GM21381 (cell line): Measurements from ENCODE around the gene RPS16.
A peak's percentile ranks its signal among the peaks of the same experiment; 100 is the strongest.

Experiments used
- ATAC-seq: cut with Tn5 transposase; IDR thresholded peaks from one replicate; pipeline ENCODE4 v1.9.1; 2021; ENCODE audit warnings: mild to moderate bottlenecking, moderate library complexity; ENCODE audit not compliant: unreplicated experiment

Gene RPS16

GRCh38 chr19:39449116-39449797 lies 13.5 kb upstream of the RPS16 start:
- no peak for ATAC-seq

GRCh38 chr19:39448271-39448670 lies 12.5 kb upstream of the RPS16 start:
- ATAC-seq, result no peak

- ATAC-seq, result no peak
Observed at GRCh38 chr19:39446365-39447084, 10.8 kb upstream of the RPS16 start.

DNA sequence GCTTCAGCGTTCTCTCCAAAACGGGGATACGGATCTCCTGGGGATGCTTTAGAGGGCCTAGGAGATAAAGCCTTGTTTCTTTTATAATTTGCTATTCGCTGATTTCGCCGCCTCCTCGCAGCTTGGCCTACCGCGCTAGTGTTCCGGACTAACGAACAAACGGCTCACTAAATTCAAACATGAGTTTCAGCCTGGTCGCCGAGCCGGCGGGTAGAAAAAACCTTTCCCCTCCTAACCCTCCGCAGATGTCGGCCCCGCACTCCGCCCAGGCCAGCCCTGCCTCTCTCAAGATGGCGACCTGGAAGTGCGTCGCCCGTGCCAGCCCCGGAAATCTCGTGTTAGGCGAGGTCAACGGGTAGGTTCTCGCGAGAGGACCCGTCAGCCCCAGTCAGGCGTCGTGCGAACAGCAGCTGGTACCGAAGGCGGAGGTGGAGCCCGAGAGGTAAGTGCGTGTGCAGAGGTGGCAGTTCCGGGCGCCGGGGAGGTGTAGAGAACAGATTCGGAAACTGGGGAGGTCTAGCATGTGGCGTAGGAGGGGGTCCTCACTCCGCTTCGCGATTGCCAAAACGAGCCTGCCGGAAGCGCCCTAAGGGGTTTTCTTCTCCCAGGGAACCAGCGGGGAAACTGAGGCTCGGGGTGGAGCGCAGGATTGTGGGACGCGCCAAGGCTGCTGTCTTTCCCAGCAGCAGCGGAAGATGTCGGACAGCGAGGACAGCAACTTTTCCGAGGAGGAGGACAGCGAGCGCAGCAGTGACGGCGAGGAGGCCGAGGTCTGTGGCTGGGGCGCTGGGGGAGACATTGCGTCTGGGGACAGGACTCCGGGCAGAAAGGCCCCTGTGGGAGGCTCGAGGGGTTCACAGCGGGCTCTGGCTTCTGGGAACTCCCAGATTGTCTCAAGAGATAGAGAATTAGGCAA lies 9.7 kb upstream of the RPS16 start, which contains the start of gene SUPT5H:
Gene SUPT5H (plus strand): TSS at position 387 of the 916 bp plus-strand sequence. CDS start 309 bp downstream, at position 696.
- peak; percentile 85 for ATAC-seq

DNA sequence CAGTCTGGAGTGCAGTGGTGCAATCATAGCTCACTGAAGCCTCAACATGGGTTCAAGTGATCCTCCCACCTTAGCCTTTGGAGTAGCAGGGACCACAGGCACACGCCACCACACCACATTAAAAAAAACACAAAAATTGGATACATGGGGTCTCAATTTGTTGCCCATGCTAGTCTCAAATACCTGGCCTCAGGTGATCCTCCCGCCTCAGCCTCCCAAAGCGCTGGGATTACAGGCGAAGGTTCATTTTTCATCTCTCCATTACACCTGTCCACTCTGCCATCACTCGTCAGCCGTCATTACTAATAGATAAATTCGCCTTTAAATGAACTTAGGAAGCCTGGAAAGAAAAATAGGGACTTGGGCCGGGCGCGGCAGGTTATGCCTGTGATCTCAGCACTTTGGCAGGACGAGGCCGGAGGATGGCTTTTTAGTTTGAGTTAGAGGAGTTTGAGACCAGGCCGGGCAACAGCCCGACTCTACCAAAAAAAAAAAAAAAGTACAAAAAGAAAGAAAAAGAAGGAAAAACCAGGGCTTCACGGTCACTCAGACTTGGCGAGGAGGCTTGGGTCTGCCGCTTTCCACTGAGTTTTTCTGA lies 8.9 kb upstream of the RPS16 start:
- no peak for ATAC-seq

- ATAC-seq, result no peak
Observed at GRCh38 chr19:39438270-39438934, 2.7 kb upstream of the RPS16 start.

GRCh38 chr19:39436350-39436716 lies 584 bp upstream of the RPS16 start:
- ATAC-seq, result no peak

DNA sequence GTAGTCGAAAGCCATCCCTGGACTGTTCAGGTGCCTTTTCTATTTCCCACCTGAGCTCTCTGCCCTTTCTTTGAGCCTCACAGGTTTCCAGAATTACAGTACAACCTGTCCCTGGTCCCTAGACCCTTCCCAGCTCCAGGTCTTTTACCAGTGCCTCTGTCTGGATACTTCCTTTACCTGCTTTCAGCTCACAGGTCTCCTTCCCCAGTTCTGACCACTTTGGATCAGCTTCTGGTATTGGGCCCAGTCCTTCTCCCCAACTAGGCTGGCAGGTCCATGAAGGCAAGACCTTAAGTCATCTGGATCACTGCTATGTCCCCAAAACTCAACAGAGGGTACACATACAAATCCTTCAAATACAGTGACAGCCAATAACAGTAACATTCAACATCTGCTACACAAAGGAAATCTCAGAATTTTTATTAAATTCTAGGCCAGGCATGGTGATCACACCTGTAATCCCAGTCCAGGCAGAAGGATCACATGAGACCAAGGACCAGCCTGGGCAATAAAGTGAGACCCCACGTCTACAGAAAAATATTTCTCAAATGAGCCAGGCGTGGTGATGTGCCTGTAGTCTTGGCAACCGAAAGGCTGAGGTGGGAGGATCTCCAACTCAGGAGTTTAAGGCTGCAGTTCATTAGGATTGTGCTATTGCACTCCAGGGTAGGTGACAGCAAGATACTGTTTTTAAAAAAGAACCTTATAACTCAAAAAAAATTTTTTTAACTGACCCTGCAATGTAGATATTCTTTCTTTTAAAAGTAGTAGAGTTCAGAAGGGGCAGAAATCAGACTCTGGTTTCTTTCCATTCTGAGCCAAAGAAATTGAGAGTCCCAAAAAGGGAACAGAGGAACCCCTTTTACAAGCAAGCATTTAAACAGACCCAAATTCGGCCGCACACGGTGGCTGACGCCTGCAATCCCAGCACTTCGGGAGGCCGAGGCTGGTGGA lies 1.3 kb downstream of the RPS16 start:
- ATAC-seq, result no peak

DNA sequence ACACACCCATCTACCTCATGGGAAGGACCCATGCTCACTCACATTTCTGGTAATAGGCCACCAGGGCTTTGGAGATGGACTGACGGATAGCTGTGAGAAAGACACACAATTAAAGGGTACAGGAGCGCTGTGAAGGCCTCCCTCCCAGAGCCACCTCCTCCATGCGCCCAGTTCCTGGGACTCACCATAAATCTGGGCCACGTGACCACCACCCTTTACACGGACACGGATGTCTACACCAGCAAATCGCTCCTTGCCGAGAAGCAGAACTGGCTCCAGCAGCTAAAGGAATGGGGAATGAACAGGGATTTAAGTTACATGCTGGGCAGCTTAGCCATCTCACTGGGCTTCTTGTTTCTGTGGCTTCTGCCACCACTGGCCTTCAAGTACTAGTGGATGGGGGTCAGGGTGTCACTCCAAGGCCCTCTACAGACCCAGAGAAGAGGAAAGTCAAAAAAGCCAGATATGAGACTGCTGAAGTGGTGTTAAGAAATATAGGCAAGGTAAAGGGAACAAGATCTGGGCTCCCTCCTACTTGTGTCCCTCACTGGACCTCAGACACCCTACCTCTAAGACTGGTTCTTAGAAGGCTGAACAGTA lies 2.2 kb downstream of the RPS16 start:
- no peak for ATAC-seq

- no peak for ATAC-seq
Observed at GRCh38 chr19:39432677-39433025, 3.1 kb downstream of the RPS16 start.

DNA sequence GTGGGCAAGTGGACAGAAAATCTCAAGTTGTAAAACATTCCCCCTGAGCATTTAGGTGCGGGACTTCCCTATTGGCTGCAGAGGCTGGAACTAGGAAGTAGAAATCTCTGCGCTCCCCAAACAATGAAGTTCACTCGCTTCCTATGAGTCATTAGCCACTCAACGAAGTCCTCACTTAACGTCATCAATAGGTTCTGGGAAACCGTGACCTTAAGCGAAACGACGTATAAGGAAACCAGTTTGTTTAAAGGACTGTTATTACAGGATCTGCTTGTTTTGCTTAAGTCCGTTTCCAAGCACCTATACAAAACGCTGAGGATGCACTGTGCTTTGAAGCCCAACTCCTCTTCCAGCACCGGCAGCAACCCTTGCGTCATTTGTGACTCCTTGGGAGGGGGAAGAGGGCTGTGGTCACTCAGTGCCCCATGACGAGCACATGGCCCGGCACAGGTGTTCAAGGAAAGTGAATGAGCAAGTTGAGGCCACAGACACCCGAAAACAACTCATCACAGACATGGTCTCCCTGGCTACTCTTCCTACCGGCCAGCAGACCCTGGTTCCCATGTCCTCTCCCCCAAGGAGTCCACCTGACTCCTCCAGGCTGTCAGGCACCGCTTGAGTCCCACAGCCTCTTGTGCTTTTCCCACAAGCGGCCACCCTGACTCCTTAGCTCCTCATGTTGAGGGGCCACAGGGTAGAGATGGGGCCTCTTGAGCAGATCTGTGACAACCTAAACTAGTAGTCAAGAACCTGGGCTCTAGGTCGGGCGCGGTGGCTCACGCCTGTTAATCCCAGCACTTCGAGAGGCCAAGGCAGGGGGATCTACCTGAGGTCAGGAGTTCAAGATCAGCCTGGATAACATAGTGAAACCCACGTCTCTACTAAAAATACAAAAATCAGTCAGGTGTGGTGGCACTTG lies 4.8 kb downstream of the RPS16 start:
- no peak for ATAC-seq

DNA sequence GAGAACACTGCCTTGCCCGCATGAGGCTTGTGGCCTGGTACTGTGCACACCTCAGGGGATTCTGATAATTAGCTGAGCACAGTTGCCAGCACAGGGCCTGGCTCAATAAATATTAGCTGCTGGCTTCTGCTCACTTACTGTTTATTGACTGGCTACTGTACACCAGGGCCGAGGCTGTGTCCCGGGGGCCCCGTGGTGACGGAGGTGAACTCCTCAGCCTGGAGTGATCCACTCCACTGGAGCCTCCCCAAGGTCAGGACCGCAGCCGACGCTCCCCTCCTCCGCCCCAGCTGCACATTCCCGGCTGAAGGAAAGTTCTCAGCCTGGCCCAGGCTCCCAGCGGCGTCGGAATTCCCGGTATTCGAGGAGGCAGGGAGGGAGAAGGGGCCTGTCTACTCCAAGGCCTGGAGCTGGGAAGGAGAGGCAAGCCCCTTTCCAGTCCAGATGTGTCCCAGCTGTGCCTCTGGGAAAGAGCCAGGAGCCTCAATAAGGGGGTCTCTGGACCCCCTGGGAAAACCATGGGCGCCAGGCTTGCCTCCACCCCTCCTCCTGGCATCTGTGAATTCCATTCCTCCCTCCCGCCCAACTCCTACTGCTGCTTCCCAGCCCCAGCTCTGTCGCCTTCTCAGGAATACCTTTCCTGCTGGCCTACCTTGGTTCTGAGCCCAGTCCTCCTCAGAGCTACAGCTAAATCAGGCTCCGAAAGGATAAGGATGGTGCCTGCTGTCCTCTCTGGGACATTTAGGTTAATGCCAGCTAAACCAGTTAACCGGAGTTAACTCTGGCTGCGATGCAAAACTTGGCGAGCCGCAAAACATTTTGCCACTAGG lies 7.3 kb downstream of the RPS16 start:
- ATAC-seq, result no peak

DNA sequence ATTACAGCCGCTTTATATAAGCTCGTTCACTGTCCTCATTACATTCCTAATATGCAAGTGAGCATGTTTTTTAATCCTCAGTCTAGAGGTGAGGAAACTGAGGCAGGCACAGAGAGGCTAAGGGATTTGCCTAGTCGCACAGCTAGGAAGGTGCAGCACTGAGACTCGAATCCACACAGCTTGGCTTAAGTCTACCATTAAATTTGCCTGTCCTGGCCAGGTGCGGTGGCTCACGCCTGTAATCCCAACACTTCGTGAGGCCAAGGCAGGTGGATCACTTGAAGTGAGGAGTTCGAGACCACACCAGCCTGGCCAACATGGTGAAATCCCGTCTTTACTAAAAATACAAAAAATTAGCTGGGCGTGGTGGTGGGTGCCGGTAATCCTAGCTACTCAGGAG lies 8.0 kb downstream of the RPS16 start:
- no peak for ATAC-seq

- no peak for ATAC-seq
Observed at GRCh38 chr19:39426170-39426569, 9.6 kb downstream of the RPS16 start.

- no peak for ATAC-seq
Observed at GRCh38 chr19:39425744-39426143, 10.0 kb downstream of the RPS16 start.

DNA sequence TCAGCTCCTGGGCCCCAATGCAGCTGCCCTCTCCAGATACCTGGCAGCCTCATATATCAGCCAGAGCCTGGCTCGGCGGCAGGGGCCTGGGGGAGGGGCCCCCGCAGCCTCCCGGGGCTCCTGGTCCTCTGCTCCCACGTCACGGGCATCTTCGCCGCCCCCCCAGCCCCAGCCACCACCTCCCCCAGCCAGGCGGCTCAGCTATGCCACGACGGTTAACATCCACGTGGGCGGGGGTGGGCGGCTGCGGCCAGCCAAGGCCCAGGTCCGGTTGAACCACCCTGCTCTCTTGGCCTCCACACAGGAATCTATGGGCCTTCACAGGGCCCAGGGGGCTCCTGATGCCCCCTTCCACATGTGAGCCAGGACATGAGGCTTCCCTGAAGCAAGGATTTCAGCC lies 10.8 kb downstream of the RPS16 start:
- no peak for ATAC-seq
